ENCODE measurements around the gene CD6. TPM values are rescaled to one million over a fixed set of nuclear protein-coding genes. Genes with fewer than 3 reads are reported as not detected.

Gene CD6
- total RNA-seq, 1 donor from 2014 or later = not detected

- Histone ChIP-seq H3K9me3 (ENCODE audit: low read depth) (no peaks in the 10 kb centered on the region), H3K79me2 (ENCODE audit: low read depth) (no peaks in the 10 kb centered on the region), H3K4me2 (no peak overlapping the region), H3K27me3 (no peaks in the 10 kb centered on the region), H3F3A (ENCODE audit: low read depth) (no peaks in the 10 kb centered on the region), H3K36me3 (no peaks in the 10 kb centered on the region), H3K4me1 (peaks cover 9% of the 10 kb centered on the region), H4K20me1 (ENCODE audit: low read depth) (no peaks in the 10 kb centered on the region), H3K27ac (no peak overlapping the region), H3K9ac (no peak overlapping the region), H2AFZ (replicated peaks) (no peak overlapping the region), H3K4me3 (no peak overlapping the region)
- Mint-ChIP-seq H3K4me3 (no peak overlapping the region), H3K36me3 (no peaks in the 10 kb centered on the region), H3K9me3 (no peaks in the 10 kb centered on the region), H3K4me1 (peaks cover 2% of the 10 kb centered on the region), H3K27ac (no peak overlapping the region), H3K27me3 (ENCODE audit: insufficient read depth, low read depth) (peaks cover 5% of the 10 kb centered on the region)
- TF ChIP-seq EZH2phosphoT487 (IDR thresholded peaks at IDR 0.05) = no peak
- no peak for TF ChIP-seq EZH2 (IDR thresholded peaks at IDR 0.05)
- no peak for TF ChIP-seq CTCF (IDR thresholded peaks at IDR 0.05)
- DNase-seq (ENCODE audit: low spot score) = no peak
These were observed 86.1 kb downstream of the CD6 start for GRCh38 chr11:61057615-61058014.

GRCh38 chr11:61058583-61059259, 87.2 kb downstream of the CD6 start:
- Histone ChIP-seq H2AFZ (replicated peaks) (no peak overlapping the region), H3K9me3 (ENCODE audit: low read depth) (no peaks in the 10 kb centered on the region), H3K4me2 (no peak overlapping the region), H3K4me3 (no peak overlapping the region), H3K36me3 (no peaks in the 10 kb centered on the region), H3F3A (ENCODE audit: low read depth) (no peaks in the 10 kb centered on the region), H4K20me1 (ENCODE audit: low read depth) (no peaks in the 10 kb centered on the region), H3K4me1 (peaks cover 9% of the 10 kb centered on the region), H3K27me3 (no peaks in the 10 kb centered on the region), H3K27ac (no peak overlapping the region), H3K9ac (no peak overlapping the region), H3K79me2 (ENCODE audit: low read depth) (no peaks in the 10 kb centered on the region)
- no peak for DNase-seq (ENCODE audit: low spot score)
- Mint-ChIP-seq H3K4me3 (no peak overlapping the region), H3K9me3 (no peaks in the 10 kb centered on the region), H3K27ac (no peak overlapping the region), H3K27me3 (ENCODE audit: insufficient read depth, low read depth) (peaks cover 5% of the 10 kb centered on the region), H3K36me3 (no peaks in the 10 kb centered on the region), H3K4me1 (peaks cover 2% of the 10 kb centered on the region)
- TF ChIP-seq EZH2phosphoT487 (IDR thresholded peaks at IDR 0.05) = no peak
- TF ChIP-seq CTCF (IDR thresholded peaks at IDR 0.05) = no peak

- Mint-ChIP-seq H3K27ac (no peak overlapping the region), H3K27me3 (ENCODE audit: insufficient read depth, low read depth) (peaks cover 5% of the 10 kb centered on the region), H3K4me1 (peaks cover 2% of the 10 kb centered on the region), H3K4me3 (no peak overlapping the region), H3K36me3 (no peaks in the 10 kb centered on the region), H3K9me3 (no peaks in the 10 kb centered on the region)
- Histone ChIP-seq H3K79me2 (ENCODE audit: low read depth) (no peaks in the 10 kb centered on the region), H3K4me1 (peaks cover 9% of the 10 kb centered on the region), H3K36me3 (no peaks in the 10 kb centered on the region), H3F3A (ENCODE audit: low read depth) (no peaks in the 10 kb centered on the region), H4K20me1 (ENCODE audit: low read depth) (no peaks in the 10 kb centered on the region), H3K9ac (no peak overlapping the region), H3K27ac (no peak overlapping the region), H3K27me3 (no peaks in the 10 kb centered on the region), H3K4me2 (no peak overlapping the region), H2AFZ (replicated peaks) (no peak overlapping the region), H3K4me3 (no peak overlapping the region), H3K9me3 (ENCODE audit: low read depth) (no peaks in the 10 kb centered on the region)
- TF ChIP-seq CTCF (IDR thresholded peaks at IDR 0.05) (no peak), EZH2 (IDR thresholded peaks at IDR 0.05) (no peak), EZH2phosphoT487 (IDR thresholded peaks at IDR 0.05) (no peak)
- DNase-seq (ENCODE audit: low spot score) = no peak
These were observed 87.8 kb downstream of the CD6 start for GRCh38 chr11:61059260-61059752.
